Panc1 (cell line): ENCODE data around the gene GBF1. TPM values are rescaled to one million over a fixed set of nuclear protein-coding genes. Genes with fewer than 3 reads are reported as not detected.

Experiments
- ATAC-seq: fragments of 200-7000 bp; cut with Tn5 transposase; 2 replicates; pipeline ENCODE4 v1.9.1; 2020; ENCODE audit warnings: mild to moderate bottlenecking, moderate library complexity
- BruUV-seq: library from RNA; stranded (reverse); fragments of 400-500 nt; replicated peaks from 2 replicates; lab custom pipeline; 2021; lab: Mats Ljungman, UMichigan
- CTCF ChIA-PET: fragments of 300-600 bp; sonication (Branson Sonifier 250); formaldehyde crosslinking; loops from one replicate; lab custom pipeline; 2022; ENCODE audit warnings: antibody characterized with exemption; lab: Charles Lee
- POLR2A ChIA-PET: fragments of 300-600 bp; sonication (Branson Sonifier 250); formaldehyde crosslinking; loops from one replicate; lab custom pipeline; 2022; ENCODE audit warnings: antibody characterized with exemption; lab: Charles Lee
- DNase-seq: peaks from one replicate; pipeline ENCODE4 v3.0.0-alpha.2; 2010; ENCODE audit warnings: low read depth, low spot score
- H3K27ac ChIP-seq: 2 replicates; pipeline ENCODE4 v1.5.1; 2011; ENCODE audit warnings: mild to moderate bottlenecking, low read length, inconsistent platforms
- H3K27me3 ChIP-seq: fragments of 200-500 bp; sonication (Bioruptor generic); 2 replicates; pipeline ENCODE4 v1.6.0; 2014; ENCODE audit warnings: low read length, inconsistent platforms; ENCODE audit not compliant: control insufficient read depth, insufficient read depth
- H3K36me3 ChIP-seq: fragments of 200-500 bp; sonication (Bioruptor generic); 2 replicates; pipeline ENCODE4 v1.5.1; 2014; ENCODE audit warnings: inconsistent platforms, mild to moderate bottlenecking, low read length, moderate library complexity; ENCODE audit not compliant: control insufficient read depth, insufficient read depth
- H3K4me1 ChIP-seq: 2 replicates; pipeline ENCODE4 v1.5.1; 2011; ENCODE audit warnings: inconsistent platforms, mild to moderate bottlenecking, low read length, moderate library complexity; ENCODE audit not compliant: control insufficient read depth, insufficient read depth
- H3K4me3 ChIP-seq, 2 experiments: 2 replicates each; pipeline ENCODE4 v1.5.1; 2011 to 2012; ENCODE audit warnings: low read depth in 2 of 2, low read length in 2 of 2, mild to moderate bottlenecking in 2 of 2, inconsistent platforms in 1 of 2, moderate library complexity in 1 of 2
- H3K9me3 ChIP-seq: fragments of 200-500 bp; sonication (Bioruptor generic); 2 replicates; pipeline ENCODE4 v1.5.1; 2014; ENCODE audit warnings: low read depth, mild to moderate bottlenecking, inconsistent platforms, low read length, moderate library complexity; ENCODE audit not compliant: control insufficient read depth, insufficient read depth
- POLR2AphosphoS5 ChIP-seq: IDR thresholded peaks from 2 replicates; pipeline ENCODE4 v1.6.1; 2012; ENCODE audit warnings: mild to moderate bottlenecking, low read depth, low read length, moderate library complexity
- REST ChIP-seq, 2 experiments: IDR thresholded peaks; 2 replicates each; pipeline ENCODE4 v1.6.1; 2011 to 2012; ENCODE audit warnings: low read depth in 2 of 2, control low read depth in 1 of 2, low read length in 1 of 2, mild to moderate bottlenecking in 1 of 2, moderate library complexity in 1 of 2; ENCODE audit not compliant: insufficient read depth in 1 of 2
- SIN3A ChIP-seq: IDR thresholded peaks from 2 replicates; pipeline ENCODE4 v1.6.1; 2012; ENCODE audit warnings: low read depth, mild to moderate bottlenecking, low read length, moderate library complexity, borderline replicate concordance; ENCODE audit not compliant: insufficient read depth
- TCF7L2 ChIP-seq: IDR thresholded peaks from 2 replicates; pipeline ENCODE4 v1.6.1; 2011; ENCODE audit warnings: mild to moderate bottlenecking, low read depth, low read length, inconsistent platforms
- in situ Hi-C: cut with HindIII; loops from 2 replicates; pipeline ENCODE4 v1.10.0; 2016; ENCODE audit warnings: low sequenced_read_pairs, low pct_unique_long_range_greater_than_20kb
- intact Hi-C: fragments of 100-400 bp; cut with micrococcal nuclease; formaldehyde crosslinking; loops from one replicate; pipeline ENCODE4 v1.10.0; 2022; ENCODE audit not compliant: unreplicated experiment
- total RNA-seq: library from RNA; stranded (reverse); gene quantifications from one replicate; pipeline ENCODE4 v1.2.1, GENCODE V29; 2021; ENCODE audit not compliant: unreplicated experiment
- TF ChIP-seq, protein P1 (sequence below): fragments of 450-650 bp; IDR thresholded peaks from 2 replicates; pipeline ENCODE4 v1.5.1; 2017; ENCODE audit warnings: mild to moderate bottlenecking

The GBF1 gene
- total RNA-seq, 1 experiment from 2014 or later, result 65.0 TPM

- BruUV-seq, result no TSS peak
- Histone ChIP-seq H3K9me3 (no peaks in the 10 kb centered on the region), H3K4me3 (no peak overlapping the region), H3K27ac (no peak overlapping the region), H3K36me3 (no peaks in the 10 kb centered on the region), H3K27me3 (no peaks in the 10 kb centered on the region), H3K4me1 (no peaks in the 10 kb centered on the region)
- CTCF ChIA-PET, result interaction anchor here (0.6 to 1.1 kb wide), 2 partner anchors 102 to 315 kb away, joined by 4 to 6 read pairs; no protein-coding TSS in a partner anchor
- no peak for ATAC-seq
- TF ChIP-seq REST (IDR thresholded peaks at IDR 0.05; ENCODE audit: insufficient read depth in 1 of 2, low read depth in 2 of 2, low read length in 1 of 2) (no peak), SIN3A (no peak), TCF7L2 (no peak), POLR2AphosphoS5 (no peak)
- TF ChIP-seq, protein P1, sequence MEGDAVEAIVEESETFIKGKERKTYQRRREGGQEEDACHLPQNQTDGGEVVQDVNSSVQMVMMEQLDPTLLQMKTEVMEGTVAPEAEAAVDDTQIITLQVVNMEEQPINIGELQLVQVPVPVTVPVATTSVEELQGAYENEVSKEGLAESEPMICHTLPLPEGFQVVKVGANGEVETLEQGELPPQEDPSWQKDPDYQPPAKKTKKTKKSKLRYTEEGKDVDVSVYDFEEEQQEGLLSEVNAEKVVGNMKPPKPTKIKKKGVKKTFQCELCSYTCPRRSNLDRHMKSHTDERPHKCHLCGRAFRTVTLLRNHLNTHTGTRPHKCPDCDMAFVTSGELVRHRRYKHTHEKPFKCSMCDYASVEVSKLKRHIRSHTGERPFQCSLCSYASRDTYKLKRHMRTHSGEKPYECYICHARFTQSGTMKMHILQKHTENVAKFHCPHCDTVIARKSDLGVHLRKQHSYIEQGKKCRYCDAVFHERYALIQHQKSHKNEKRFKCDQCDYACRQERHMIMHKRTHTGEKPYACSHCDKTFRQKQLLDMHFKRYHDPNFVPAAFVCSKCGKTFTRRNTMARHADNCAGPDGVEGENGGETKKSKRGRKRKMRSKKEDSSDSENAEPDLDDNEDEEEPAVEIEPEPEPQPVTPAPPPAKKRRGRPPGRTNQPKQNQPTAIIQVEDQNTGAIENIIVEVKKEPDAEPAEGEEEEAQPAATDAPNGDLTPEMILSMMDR, result no peak
- intact Hi-C loops (no loop called here), in situ Hi-C loops (no loop called here)
- POLR2A ChIA-PET, result no interaction called here
- DNase-seq, result no peak
Observed at GRCh38 chr10:102334101-102334500, 88.8 kb downstream of the GBF1 start.

DNA sequence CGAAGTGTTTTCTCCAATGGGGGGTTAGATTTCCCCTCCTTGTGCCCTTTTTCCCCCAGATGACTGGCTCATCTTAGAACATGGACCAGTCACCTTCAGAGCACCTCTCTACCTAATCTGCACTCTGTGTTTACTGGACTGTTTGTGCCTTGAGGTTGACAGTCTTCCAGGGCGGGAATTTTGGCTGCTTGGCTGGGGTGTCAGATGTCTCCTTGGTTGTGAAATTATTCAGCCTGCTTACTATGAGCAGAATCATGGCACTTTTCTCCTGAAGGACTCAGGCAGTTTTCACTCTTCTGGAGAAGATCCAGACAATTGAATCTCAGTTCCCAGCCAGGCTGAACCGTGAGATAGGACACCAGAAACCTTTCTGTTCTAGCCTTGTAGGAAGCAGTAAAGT is 89.9 kb downstream of the GBF1 start:
- CTCF ChIA-PET, result no interaction called here
- POLR2A ChIA-PET, result no interaction called here

More for the DNA sequence above, 89.9 kb downstream of the GBF1 start:
- no peak for TF ChIP-seq POLR2AphosphoS5
- TF ChIP-seq TCF7L2, result no peak
- TF ChIP-seq SIN3A, result no peak
- TF ChIP-seq, protein P1, result no peak
- TF ChIP-seq REST (IDR thresholded peaks at IDR 0.05; ENCODE audit: insufficient read depth in 1 of 2, low read depth in 2 of 2, low read length in 1 of 2), result no peak
- no peak overlapping the region for H3K4me3 ChIP-seq
- intact Hi-C loops, result no loop called here
- no TSS peak for BruUV-seq
- no peak overlapping the region for H3K27ac ChIP-seq
- H3K27me3 ChIP-seq, result no peaks in the 10 kb centered on the region
- H3K4me1 ChIP-seq, result no peaks in the 10 kb centered on the region
- no peaks in the 10 kb centered on the region for H3K36me3 ChIP-seq
- DNase-seq (no peak), ATAC-seq (no peak)
- H3K9me3 ChIP-seq, result no peaks in the 10 kb centered on the region
- in situ Hi-C loops, result no loop called here
